IMR-90 (cell line): ENCODE results near the gene RHBDL3. TPM values are rescaled to one million over a fixed set of nuclear protein-coding genes. Genes with fewer than 3 reads are reported as not detected.

Experiments used
- ATAC-seq: fragments of 200-7000 bp; cut with Tn5 transposase; 2 replicates; pipeline ENCODE4 v1.9.1; 2020; ENCODE audit warnings: low read depth, mild to moderate bottlenecking, moderate library complexity
- BruUV-seq: library from RNA; stranded (reverse); fragments of 400-500 nt; replicated peaks from 2 replicates; lab custom pipeline; 2021; lab: Mats Ljungman, UMichigan
- CTCF ChIA-PET: fragments of 300-600 bp; formaldehyde crosslinking; extraction: SDS; loops from one replicate; lab custom pipeline; 2021; ENCODE audit warnings: antibody characterized with exemption; lab: Yijun Ruan, JAX
- POLR2A ChIA-PET: fragments of 300-600 bp; sonication (Branson Sonifier 250); formaldehyde crosslinking; loops from one replicate; lab custom pipeline; 2022; ENCODE audit warnings: antibody characterized with exemption; ENCODE audit not compliant: unreplicated experiment; lab: Charles Lee
- DNase-seq: peaks from one replicate; pipeline ENCODE4 v3.0.0; 2013
- H2AFZ ChIP-seq: replicated peaks from 2 replicates; pipeline ENCODE3; 2013; ENCODE audit warnings: low read length, mild to moderate bottlenecking; ENCODE audit not compliant: poor library complexity
- H2AK5ac ChIP-seq: 2 replicates; pipeline ENCODE4 v1.6.1; 2013; ENCODE audit warnings: low read depth, low read length, inconsistent platforms
- H2AK9ac ChIP-seq: replicated peaks from 2 replicates; pipeline ENCODE3; 2013; ENCODE audit warnings: mild to moderate bottlenecking, low read depth, low read length, moderate library complexity; ENCODE audit not compliant: poor library complexity
- H2BK120ac ChIP-seq: 2 replicates; pipeline ENCODE4 v1.6.1; 2013; ENCODE audit warnings: low read depth, low read length, inconsistent platforms
- H2BK15ac ChIP-seq: 3 replicates; pipeline ENCODE4 v1.6.1; 2013; ENCODE audit warnings: low read depth, low read length, inconsistent platforms
- H2BK20ac ChIP-seq: 2 replicates; pipeline ENCODE4 v1.6.1; 2013; ENCODE audit warnings: low read depth, mild to moderate bottlenecking, inconsistent platforms, low read length, moderate library complexity
- H2BK5ac ChIP-seq: 2 replicates; pipeline ENCODE4 v1.6.1; 2013; ENCODE audit warnings: mild to moderate bottlenecking, low read depth, low read length, inconsistent platforms; ENCODE audit not compliant: poor library complexity, severe bottlenecking
- H3K14ac ChIP-seq: replicated peaks from 2 replicates; pipeline ENCODE4 v1.6.1; 2013; ENCODE audit warnings: low read depth, low read length, inconsistent platforms
- H3K18ac ChIP-seq: 2 replicates; pipeline ENCODE4 v1.6.1; 2013; ENCODE audit warnings: low read depth, low read length, control low read depth
- H3K23ac ChIP-seq: 2 replicates; pipeline ENCODE4 v1.6.1; 2013; ENCODE audit warnings: low read depth, low read length, inconsistent platforms
- H3K27ac ChIP-seq: 2 replicates; pipeline ENCODE4 v1.5.1; 2013; ENCODE audit warnings: mild to moderate bottlenecking, control low read depth, low read length; ENCODE audit not compliant: insufficient read depth
- H3K27me3 ChIP-seq: 2 replicates; pipeline ENCODE4 v1.6.1; 2013; ENCODE audit warnings: low read length; ENCODE audit not compliant: control insufficient read depth, insufficient read depth
- H3K36me3 ChIP-seq: 2 replicates; pipeline ENCODE4 v1.6.1; 2013; ENCODE audit warnings: low read length, mixed read lengths; ENCODE audit not compliant: control insufficient read depth, insufficient read depth
- H3K4ac ChIP-seq: 2 replicates; pipeline ENCODE4 v1.6.1; 2013; ENCODE audit warnings: low read depth, low read length, inconsistent platforms
- H3K4me1 ChIP-seq: 2 replicates; pipeline ENCODE4 v1.6.1; 2013; ENCODE audit warnings: low read length, mixed read lengths; ENCODE audit not compliant: control insufficient read depth, insufficient read depth
- H3K4me2 ChIP-seq: 2 replicates; pipeline ENCODE4 v1.6.1; 2013; ENCODE audit warnings: low read depth, mild to moderate bottlenecking, control low read depth, low read length, moderate library complexity
- H3K4me3 ChIP-seq: 2 replicates; pipeline ENCODE4 v1.5.1; 2013; ENCODE audit warnings: low read depth, mild to moderate bottlenecking, control low read depth, low read length, moderate library complexity; ENCODE audit not compliant: insufficient read depth
- H3K56ac ChIP-seq: 2 replicates; pipeline ENCODE4 v1.6.1; 2013; ENCODE audit warnings: low read length, inconsistent platforms; ENCODE audit not compliant: insufficient read depth; ENCODE audit errors: extremely low read depth
- H3K79me1 ChIP-seq, 2 experiments: 2 replicates each; pipeline ENCODE4 v1.6.1; 2013; ENCODE audit warnings: low read length in 2 of 2, inconsistent platforms in 1 of 2, low read depth in 1 of 2
- H3K9ac ChIP-seq: 2 replicates; pipeline ENCODE4 v1.6.1; 2013; ENCODE audit warnings: low read depth, low read length, control low read depth
- H3K9me1 ChIP-seq: 2 replicates; pipeline ENCODE4 v1.6.1; 2013; ENCODE audit warnings: low read length, inconsistent platforms; ENCODE audit not compliant: insufficient read depth
- H3K9me3 ChIP-seq: 2 replicates; pipeline ENCODE4 v1.6.1; 2013; ENCODE audit warnings: low read length; ENCODE audit not compliant: control insufficient read depth, insufficient read depth
- H4K20me1 ChIP-seq: 2 replicates; pipeline ENCODE4 v1.6.1; 2013; ENCODE audit warnings: low read length, inconsistent platforms; ENCODE audit not compliant: insufficient read depth
- H4K5ac ChIP-seq: 2 replicates; pipeline ENCODE4 v1.6.1; 2013; ENCODE audit warnings: mild to moderate bottlenecking, low read depth, low read length, control low read depth
- H4K8ac ChIP-seq, 2 experiments: 2 replicates each; pipeline ENCODE4 v1.6.1; 2013; ENCODE audit warnings: low read depth in 2 of 2, low read length in 2 of 2, control low read depth in 1 of 2, inconsistent platforms in 1 of 2
- H4K91ac ChIP-seq: 2 replicates; pipeline ENCODE4 v1.6.1; 2013; ENCODE audit warnings: low read depth, low read length, inconsistent platforms; ENCODE audit not compliant: insufficient read depth
- BHLHE40 ChIP-seq: fragments of 150-350 bp; IDR thresholded peaks from 2 replicates; pipeline ENCODE4 v1.6.1; 2016; ENCODE audit warnings: mild to moderate bottlenecking, low read depth, low read length
- CEBPB ChIP-seq: IDR thresholded peaks from 2 replicates; pipeline ENCODE4 v1.6.1; 2012; ENCODE audit warnings: low read depth, low read length, improper control_type of control experiment
- CHD1 ChIP-seq: IDR thresholded peaks from 2 replicates; pipeline ENCODE4 v1.6.1; 2012; ENCODE audit warnings: low read depth, low read length, improper control_type of control experiment
- CTCF ChIP-seq: conservative IDR thresholded peaks from 2 replicates; pipeline ENCODE4 v1.5.1; 2012; ENCODE audit warnings: mild to moderate bottlenecking, low read depth, low read length, improper control_type of control experiment
- ELK1 ChIP-seq: fragments of 150-350 bp; IDR thresholded peaks from 2 replicates; pipeline ENCODE4 v1.6.1; 2016; ENCODE audit warnings: low read depth, mild to moderate bottlenecking, low read length, moderate library complexity, borderline replicate concordance
- MAFK ChIP-seq: IDR thresholded peaks from 2 replicates; pipeline ENCODE4 v1.6.1; 2012; ENCODE audit warnings: low read depth, low read length, improper control_type of control experiment
- MAZ ChIP-seq: IDR thresholded peaks from 2 replicates; pipeline ENCODE4 v1.6.1; 2012; ENCODE audit warnings: low read depth, mild to moderate bottlenecking, low read length, improper control_type of control experiment, moderate library complexity, borderline replicate concordance
- MXI1 ChIP-seq: IDR thresholded peaks from 2 replicates; pipeline ENCODE4 v1.6.1; 2012; ENCODE audit warnings: low read depth, mild to moderate bottlenecking, low read length, moderate library complexity, borderline replicate concordance
- NFE2L2 ChIP-seq: fragments of 150-350 bp; IDR thresholded peaks from 2 replicates; pipeline ENCODE4 v1.6.1; 2016; ENCODE audit warnings: low read depth, mild to moderate bottlenecking, low read length
- POLR2A ChIP-seq: IDR thresholded peaks from 2 replicates; pipeline ENCODE4 v1.6.1; 2012; ENCODE audit warnings: mild to moderate bottlenecking, low read depth, low read length
- RAD21 ChIP-seq: IDR thresholded peaks from 2 replicates; pipeline ENCODE4 v1.6.1; 2012; ENCODE audit warnings: low read length, improper control_type of control experiment
- RCOR1 ChIP-seq: IDR thresholded peaks from 2 replicates; pipeline ENCODE4 v1.6.1; 2012; ENCODE audit warnings: mild to moderate bottlenecking, low read length, improper control_type of control experiment; ENCODE audit not compliant: insufficient replicate concordance
- RFX5 ChIP-seq: IDR thresholded peaks from 2 replicates; pipeline ENCODE4 v1.8.0; 2012; ENCODE audit warnings: low read depth, mild to moderate bottlenecking, low read length, moderate library complexity
- SMC3 ChIP-seq: fragments of 150-350 bp; IDR thresholded peaks from 2 replicates; pipeline ENCODE4 v1.6.1; 2016; ENCODE audit warnings: low read depth, mild to moderate bottlenecking, antibody characterized with exemption, low read length, moderate library complexity
- USF2 ChIP-seq: fragments of 150-350 bp; IDR thresholded peaks from 2 replicates; pipeline ENCODE4 v1.6.1; 2017; ENCODE audit warnings: mild to moderate bottlenecking, antibody characterized with exemption, low read length, low read depth
- WGBS, 2 experiments: methylation state at CpG; one replicate each; pipeline versions ENCODE4 v1.1.5 to v1.1.7; 2013; ENCODE audit warnings: missing lambda C conversion rate in 2 of 2; ENCODE audit not compliant: insufficient read length in 1 of 2; ENCODE audit errors: extremely low coverage in 2 of 2; 5-methylcytosine and 5-hydroxymethylcytosine counted together
- dilution Hi-C: fragments of 300-500 bp; cut with HindIII; formaldehyde crosslinking; loops from one replicate; pipeline ENCODE4 v1.14.3; 2018; ENCODE audit warnings: low sequenced_read_pairs; ENCODE audit not compliant: unreplicated experiment
- in situ Hi-C: fragments of 300-500 bp; cut with MboI; formaldehyde crosslinking; loops from 3 replicates; pipeline ENCODE4 v1.14.3; 2019; ENCODE audit warnings: low sequenced_read_pairs, inconsistent platforms, mixed read lengths
- intact Hi-C: fragments of 100-400 bp; cut with micrococcal nuclease; formaldehyde crosslinking; loops from 2 replicates; pipeline ENCODE4 v1.10.0; 2022
- polyA plus RNA-seq, 3 experiments: library from polyadenylated mRNA; depleted of rRNA; stranded (reverse); fragments of >200 nt; gene quantifications; 2 replicates each; pipeline ENCODE4 v1.2.3, GENCODE V29; 2012; ENCODE audit warnings: low replicate concordance in 1 of 3
- total RNA-seq: library from RNA; depleted of rRNA; stranded (reverse); fragments of >200 nt; gene quantifications from 2 replicates; pipeline ENCODE4 v1.2.3, GENCODE V29; 2012

Gene RHBDL3
- total and polyA plus RNA-seq, 2 of the 4 experiments (the other 2 are of a cell fraction): 0.09 to 0.18 TPM

- Histone ChIP-seq H3K4me2 (no peak overlapping the region), H2BK20ac (no peak overlapping the region), H4K5ac (no peak overlapping the region), H3K79me1 (no peaks in the 10 kb centered on the region), H3K9me1 (no peaks in the 10 kb centered on the region), H3K23ac (no peak overlapping the region), H2BK15ac (no peak overlapping the region), H3K56ac (no peak overlapping the region), H2BK5ac (no peak overlapping the region), H4K20me1 (no peaks in the 10 kb centered on the region), H3K9me3 (no peaks in the 10 kb centered on the region), H4K8ac (no peak overlapping the region), H3K9ac (no peak overlapping the region), H3K4ac (no peak overlapping the region), H3K4me3 (no peak overlapping the region), H3K27me3 (no peaks in the 10 kb centered on the region), H3K18ac (no peak overlapping the region), H2BK120ac (no peak overlapping the region), H3K14ac (no peak overlapping the region), H2AK5ac (no peak overlapping the region), H3K4me1 (no peaks in the 10 kb centered on the region), H2AK9ac (no peak overlapping the region), H2AFZ (no peak overlapping the region), H3K27ac (no peak overlapping the region), H4K91ac (no peak overlapping the region), H3K36me3 (no peaks in the 10 kb centered on the region)
- no peak for TF ChIP-seq MXI1
- no peak for TF ChIP-seq NFE2L2
- TF ChIP-seq MAFK: no peak
- TF ChIP-seq USF2: no peak
- TF ChIP-seq RCOR1: no peak
- TF ChIP-seq CHD1: no peak
- no peak for TF ChIP-seq POLR2A
- no peak for TF ChIP-seq CEBPB
- TF ChIP-seq BHLHE40: no peak
- no peak for TF ChIP-seq ELK1
- TF ChIP-seq CTCF: no peak
- no peak for TF ChIP-seq SMC3
- TF ChIP-seq RAD21: no peak
- TF ChIP-seq RFX5: no peak
- TF ChIP-seq MAZ: no peak
- in situ Hi-C loops (no loop called here), dilution Hi-C loops (no loop called here), intact Hi-C loops (no loop called here)
- 80% methylated on average over 1 of the region's 2 CpGs; no CpG with 5 or more reads in 1 of the 2 experiments for WGBS, 2 experiments
- ChIA-PET CTCF (interaction anchor here (1.2 kb wide), 1 partner anchor 79 kb away, joined by 3 read pairs; no protein-coding TSS in a partner anchor), POLR2A (no interaction called here)
- BruUV-seq: no TSS peak
- no peak for ATAC-seq
- no peak for DNase-seq
Observed at GRCh38 chr17:32239456-32239855, 26.2 kb upstream of the RHBDL3 start.
